ENCODE results near the gene FAM234B.
"Not testable (repeated sequence)": the region's sequence is repeated elsewhere in the genome, so short reads cannot be mapped to it uniquely, and the experiment has no call there.

Gene FAM234B

DNA sequence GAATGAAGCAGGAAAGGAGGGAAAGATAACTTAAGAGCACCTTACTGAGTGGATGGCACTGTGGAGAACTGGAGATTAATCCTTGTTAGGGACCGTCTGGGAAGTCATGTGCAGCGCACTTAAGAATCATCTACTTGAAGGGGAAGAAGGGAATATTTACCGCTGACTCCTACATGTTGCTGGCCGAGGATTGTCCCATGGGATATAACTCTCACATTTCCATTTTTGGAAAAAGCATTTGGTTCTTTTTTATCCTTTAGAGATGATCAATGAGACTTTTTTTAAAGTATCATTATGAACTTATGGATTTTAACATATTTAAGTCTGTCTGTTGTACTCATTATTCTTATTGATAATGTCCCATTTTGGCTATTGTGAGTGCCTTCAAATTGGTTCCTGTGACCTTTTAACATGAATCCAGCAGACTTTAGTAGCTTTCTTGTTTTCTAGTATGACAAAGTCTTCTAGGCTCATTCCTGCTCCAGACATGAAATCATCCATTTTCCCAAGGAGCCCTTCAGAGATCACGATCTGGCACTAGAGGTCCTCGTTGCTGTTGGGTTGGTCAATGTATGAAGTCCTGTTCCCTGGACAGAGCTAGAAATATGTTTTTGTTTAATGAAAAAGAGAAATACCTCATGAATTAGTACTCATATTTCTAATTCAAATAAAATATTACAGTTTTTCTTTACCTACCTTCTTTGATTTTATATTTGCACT, 20.2 kb upstream of the FAM234B start:
- peak; percentile 64 for DNase-seq (ENCODE audit: low read depth)

DNA sequence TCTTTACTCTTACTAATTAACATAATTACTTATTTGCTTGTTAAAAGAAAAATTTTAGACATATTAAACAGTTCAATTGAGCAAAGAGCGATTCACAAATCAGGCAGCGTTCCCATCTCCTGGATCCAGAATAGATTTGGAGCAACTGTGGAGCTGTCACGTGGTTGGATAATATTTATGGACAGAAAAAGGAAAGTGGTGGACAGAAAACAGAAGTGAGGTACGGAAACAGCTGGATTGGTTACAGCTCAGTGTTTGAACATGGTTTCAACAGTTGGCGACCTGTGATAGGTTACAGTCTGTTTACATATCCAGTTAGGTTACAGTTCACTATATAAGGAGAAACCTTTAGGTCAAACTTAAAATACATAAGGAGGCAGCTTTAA, 19.7 kb upstream of the FAM234B start:
- no peak for DNase-seq (ENCODE audit: low read depth)

DNA sequence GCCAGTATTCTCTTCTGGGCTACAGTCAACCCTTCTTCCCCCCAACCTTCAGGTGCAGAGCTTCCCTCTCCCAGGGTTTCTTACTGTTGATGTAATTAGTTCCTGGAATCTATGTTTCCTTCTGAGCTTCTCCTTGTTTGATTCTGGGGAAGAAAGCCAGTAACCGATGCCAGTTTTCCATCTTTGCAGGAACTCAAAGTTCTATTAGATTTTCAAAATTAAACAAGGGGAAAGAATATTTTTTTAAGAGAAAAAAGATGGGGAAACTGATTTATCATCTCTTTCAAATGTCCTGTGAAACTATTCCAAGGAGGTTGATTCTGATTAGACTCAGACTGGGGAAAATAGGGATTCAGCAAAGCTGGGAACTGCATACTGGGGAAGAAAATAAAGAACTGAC, 17.9 kb upstream of the FAM234B start:
- DNase-seq (ENCODE audit: low read depth) = no peak

DNA sequence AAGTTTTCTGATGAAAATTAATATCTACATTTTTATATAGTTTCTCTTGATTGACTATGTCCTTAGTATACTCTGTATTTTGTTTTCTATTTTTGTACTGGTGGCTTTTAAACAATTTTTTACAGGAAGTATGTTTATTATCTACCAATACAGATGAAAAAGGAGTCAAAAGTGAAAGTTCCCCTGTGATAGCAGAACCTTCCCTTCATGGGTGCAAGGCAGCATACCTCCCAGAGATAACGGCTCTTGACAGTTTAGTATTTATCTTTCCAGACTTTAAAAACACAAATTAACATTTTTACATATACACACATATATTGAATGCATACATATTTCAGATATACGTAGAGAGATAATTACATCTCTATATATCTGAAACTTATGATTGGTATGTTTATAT, 17.1 kb upstream of the FAM234B start:
- no peak for DNase-seq (ENCODE audit: low read depth)

DNA sequence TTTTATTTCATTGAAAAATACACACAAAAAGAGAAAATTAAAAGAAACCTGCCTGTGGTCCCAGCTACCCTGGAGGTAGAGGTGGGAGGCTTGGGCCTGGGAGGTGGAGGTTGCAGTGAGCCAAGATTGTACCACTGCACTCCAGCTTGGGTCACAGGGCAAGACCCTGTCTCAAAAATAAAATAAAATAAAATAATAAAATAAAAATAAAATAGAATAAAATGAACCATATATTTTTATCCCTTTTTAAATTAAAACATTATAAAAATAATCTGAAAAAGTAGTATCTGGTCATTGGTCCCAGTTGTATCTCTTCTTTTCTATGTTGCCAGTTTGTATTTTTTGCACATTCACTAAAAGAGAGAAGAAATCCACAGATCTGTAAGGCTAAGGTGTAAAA, 16.7 kb upstream of the FAM234B start:
- no peak for DNase-seq (ENCODE audit: low read depth)

DNA sequence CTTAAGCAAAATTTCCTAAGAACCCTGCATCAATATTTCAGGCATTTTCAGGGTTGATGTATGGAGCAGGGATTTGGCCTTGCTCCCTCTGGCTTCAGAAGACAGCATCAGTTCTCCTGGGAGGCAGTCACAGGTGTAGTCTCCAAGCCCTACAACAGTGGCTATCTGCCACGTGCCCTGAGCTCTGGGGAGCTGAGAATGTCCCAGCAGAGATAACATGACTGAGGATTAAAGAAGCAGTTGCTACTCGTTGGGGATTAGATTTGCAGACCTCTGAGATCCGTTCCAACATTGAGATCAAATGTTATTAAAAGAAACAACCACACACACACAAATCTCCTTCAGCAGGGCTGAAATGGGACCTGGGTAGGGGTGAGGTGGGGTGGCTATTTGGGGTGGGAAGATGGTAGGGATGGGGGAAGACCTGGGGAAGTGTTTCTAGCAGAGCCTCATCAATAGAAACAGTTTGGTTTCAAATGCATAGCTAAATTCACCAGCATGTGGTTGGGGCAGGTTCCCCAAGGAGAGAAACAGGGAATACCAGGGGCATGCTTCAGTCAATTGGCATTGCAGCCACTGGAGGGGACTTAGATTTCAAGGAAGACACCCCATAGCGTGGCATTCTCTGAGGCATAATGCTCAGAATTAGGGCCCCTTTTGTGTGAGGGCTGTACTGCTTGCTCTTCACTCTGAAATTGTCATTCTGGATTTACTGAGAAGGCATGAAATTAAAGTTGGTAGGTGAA, 15.2 kb upstream of the FAM234B start:
- DNase-seq (ENCODE audit: low read depth) = no peak

DNA sequence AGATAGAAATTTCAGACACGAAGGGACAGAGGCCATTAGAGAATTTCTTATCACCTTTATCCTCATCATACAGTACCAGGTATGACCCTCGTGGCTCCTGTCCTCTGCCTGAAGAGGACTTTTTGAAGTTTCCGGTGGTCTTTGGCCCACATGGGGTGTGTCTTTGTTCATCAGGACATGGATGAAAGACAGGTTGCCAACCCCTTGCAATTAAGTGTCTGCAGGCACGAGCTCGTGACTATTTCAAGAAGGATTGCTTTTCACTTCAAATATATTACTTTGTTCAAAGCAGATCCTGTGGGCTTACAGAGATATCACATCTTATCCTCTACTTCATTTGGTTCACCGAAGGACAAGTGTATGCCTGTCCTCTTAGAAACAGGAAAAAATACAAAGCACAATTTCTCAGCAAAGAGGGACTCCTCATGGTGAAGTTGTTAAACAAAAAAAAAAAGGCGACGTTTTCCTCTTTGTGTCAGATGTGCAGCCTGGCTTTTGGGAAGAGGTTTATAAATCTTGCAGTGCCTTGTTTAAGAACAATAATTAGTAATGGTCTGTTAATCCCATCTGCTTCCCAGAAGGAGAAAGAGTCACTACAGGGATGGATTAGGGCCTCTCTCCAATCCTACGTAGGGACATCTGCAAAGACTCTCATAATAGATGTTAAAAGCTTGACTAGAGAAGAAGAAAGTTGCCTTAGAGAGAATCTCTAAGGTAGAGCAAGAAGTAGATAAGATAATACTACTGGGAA, 13.5 kb upstream of the FAM234B start:
- no peak for DNase-seq (ENCODE audit: low read depth)

DNA sequence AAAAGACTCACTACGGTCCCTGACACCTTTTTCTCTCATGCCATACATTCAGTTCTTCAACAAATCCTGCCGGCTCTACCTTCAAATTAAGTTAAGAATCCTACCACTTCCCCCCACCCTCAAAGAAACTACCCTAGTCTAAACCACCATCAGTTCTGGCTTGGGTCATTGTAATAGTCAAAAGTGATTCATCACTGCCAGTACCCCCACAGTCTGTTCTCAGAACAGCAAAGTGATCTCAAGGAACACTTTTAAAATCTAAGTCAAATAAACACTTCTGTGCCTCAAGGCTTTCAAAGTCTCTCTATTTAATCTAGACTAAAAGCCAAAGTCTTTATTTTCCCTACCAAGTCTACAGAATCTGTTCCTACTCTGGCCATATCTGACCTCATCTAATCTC, 12.0 kb upstream of the FAM234B start:
- no peak for DNase-seq (ENCODE audit: low read depth)

DNA sequence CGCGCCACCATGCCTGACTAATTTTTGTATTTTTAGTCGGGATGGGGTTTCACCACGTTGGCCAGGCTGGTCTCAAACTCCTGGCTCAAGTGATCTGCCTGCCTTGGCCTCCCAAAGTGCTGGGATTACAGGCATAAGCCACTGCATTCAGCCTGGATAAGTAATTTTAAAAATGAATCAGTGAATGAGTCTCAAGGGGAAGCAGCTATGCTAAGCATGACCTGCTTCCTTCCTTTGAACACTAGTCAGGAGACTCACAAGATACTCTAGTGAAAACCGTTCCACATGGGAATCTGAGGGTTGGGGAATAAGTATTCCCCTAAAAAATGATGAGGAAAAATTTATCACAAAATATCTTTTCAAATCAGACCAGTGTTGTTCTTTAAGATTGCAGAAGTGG, 10.7 kb upstream of the FAM234B start:
- DNase-seq (ENCODE audit: low read depth) = peak; percentile 64

DNA sequence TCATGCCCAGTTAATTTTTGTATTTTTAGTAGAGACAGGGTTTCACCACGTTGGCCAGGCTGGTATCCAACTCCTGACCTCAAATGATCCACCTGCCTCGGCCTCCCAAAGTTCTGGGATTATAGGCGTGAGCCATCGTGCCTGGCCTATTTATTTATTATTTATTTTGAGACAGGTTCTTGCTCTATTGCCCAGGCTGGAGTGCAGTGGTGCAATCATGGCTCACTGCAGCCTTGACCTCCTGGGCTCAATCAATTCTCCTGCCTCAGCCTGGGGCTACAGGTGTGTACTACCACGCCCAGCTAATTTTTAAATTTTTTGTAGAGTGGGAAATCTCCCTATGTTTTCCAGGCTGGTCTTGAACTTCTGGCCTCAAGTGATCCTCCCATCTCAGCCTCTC, 8.8 kb upstream of the FAM234B start:
- not testable (repeated sequence) for DNase-seq (ENCODE audit: low read depth)

DNA sequence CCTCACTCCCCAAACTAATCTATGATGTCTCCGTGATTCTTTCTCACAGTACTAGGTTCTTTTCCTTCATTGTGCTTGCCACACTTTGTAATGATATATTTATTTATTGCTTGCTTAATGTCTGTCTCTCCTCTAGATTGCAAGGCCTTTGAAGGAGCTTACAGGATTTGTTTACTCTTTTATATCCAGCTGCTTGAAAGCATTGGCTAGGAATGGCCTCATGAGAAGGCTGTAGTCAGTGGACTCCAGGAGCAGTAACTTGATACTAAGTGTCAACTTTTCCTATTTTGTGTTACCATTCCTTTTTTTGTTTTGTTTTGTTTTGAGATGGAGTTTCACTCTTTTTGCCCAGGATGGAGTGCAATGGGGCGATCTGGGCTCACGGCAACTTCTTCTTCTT, 7.3 kb upstream of the FAM234B start:
- no peak for DNase-seq (ENCODE audit: low read depth)

DNA sequence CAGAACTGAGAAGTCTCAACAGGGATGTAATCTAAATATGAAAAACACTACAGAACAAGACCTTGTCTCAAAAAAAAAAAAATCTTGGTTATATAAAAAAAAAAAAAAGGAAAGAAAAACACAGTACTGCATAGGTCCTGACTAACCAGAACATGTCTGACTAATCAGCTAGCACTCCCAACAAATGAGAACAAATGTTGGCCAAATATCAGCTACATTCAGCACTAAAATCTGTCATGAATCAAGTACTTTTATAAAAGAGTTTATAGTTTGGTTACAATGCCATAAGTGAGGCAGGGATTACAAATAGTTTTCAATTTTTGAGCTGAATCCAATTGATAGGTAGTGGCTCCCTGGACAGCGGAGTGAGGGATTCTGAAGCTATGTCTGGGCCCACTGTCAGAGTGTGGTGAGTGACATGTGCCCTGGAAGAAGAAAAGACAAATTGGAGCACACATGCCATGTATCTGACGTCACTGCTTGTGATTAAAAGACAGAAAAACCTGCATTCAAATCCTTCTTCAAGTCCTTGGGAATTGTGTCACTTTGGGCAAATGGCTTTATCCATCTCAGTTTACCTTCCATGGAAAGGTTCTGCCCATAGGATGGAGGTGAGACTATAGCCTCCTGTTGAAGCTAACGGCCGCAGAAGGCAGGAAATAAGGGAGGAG, 5.6 kb upstream of the FAM234B start:
- DNase-seq (ENCODE audit: low read depth) = peak; percentile 87

DNA sequence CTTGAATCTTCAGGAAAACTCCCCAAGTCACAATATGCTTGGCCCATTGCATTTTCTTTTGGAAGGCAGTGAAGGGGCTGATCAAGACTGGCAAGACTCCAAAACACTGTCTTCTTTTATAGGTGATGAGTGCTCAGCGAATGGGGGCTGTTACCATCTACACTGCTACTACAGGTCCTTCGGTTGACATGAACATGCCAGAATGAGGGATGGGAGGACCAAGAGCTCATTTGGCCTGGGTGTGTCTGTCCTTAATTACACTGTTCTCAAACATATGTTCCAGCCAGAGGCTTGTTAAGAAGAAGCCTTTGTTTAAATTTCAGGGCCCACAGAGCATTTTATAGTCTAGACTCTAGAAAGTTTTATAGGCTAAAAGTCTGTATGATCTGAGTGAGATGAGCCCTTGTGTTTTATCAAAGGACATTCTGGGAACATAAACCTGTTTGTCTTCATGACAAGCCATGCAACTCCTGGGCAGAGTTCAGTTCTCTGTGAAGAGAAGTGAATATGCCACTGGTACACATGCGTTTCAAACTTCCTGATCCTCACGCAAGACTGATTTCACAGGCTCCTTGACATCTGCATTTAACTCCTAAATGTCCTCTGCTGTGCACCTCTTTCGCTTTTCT, 4.7 kb upstream of the FAM234B start:
- DNase-seq (ENCODE audit: low read depth) = no peak

DNA sequence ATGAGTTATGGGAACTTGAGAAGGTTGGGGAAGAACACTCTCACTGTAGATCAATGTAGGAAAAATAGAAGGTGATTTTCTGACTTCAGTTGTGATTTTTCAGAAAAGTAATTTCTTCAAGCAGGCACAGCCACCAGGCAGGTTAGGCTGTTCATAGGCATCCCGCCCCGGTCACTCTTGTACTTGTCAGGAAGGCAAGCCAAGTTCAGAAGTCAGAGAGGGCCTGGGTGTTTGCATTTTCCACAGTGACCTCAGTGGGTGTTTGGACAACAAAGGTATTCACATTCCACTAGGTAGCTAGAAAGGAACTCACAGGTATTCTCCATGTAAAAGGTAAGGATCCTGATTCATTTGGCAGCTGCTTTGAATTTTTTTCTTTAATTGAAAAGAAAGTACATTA, 3.0 kb upstream of the FAM234B start:
- no peak for DNase-seq (ENCODE audit: low read depth)

DNA sequence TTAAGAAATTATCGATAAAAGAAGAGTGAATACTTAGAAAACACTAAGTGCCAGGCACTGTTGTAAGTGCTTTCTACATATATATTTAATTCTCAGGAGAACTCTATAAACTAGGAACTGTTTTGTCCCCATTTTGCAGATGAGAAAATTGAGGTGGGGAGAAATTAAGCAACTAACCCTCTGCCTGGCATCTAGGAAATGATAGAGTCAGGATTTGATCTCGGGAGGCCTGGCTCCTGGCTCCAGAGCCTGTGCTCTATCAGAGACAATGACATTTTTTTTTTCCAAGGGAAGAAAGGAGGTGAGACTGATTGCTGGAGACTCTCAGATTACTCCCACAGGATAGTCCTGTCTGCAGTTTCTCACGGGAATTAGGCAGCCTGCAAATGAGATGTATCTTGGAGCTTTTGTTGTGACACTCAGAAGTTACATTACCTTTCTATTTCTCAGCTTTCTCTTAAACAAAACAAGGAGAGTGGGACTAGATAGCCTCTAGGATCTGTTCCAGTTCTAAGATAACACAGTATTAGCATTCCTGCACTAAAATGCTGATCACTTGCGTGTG, 1.4 kb upstream of the FAM234B start:
- DNase-seq (ENCODE audit: low read depth) = no peak

DNA sequence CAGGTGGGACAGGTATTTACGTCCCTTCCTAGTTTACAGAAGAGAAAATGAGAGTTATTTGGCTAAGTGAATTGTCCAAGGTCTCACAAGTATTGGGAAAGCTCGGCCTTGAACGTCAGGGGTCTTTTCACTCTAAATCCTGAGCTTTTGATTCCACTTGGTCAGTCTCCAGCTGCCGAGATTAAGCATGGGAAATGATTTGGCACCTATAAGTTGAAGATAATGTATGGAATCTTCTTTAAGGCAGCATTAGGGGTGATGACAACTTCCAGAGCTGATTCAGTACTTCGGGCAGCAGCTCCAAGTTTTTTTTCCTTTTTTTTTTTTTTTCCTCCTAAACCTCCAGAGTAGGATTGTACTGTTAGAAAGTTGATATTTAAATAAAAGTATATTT, 722 bp downstream of the FAM234B start:
- DNase-seq (ENCODE audit: low read depth) = no peak

DNA sequence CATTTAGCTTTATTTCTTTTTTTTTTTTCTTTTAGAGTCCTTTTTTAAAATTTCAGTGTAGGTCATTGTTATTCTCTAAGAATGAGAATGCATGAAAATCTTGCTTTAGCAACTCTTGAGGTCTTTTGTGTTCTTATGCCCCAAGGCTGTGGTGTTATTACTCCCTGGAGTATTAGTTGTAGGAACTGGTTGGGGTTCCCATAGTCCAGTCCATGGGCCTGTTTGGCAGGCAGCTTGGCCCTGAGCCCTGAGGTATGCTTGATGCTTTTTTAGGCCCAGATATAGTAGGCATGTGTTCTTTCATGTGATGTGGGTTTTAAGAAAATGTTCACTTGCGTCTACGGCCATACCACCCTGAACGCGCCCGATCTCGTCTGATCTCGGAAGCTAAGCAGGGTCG, 1.6 kb downstream of the FAM234B start:
- no peak for DNase-seq (ENCODE audit: low read depth)

DNA sequence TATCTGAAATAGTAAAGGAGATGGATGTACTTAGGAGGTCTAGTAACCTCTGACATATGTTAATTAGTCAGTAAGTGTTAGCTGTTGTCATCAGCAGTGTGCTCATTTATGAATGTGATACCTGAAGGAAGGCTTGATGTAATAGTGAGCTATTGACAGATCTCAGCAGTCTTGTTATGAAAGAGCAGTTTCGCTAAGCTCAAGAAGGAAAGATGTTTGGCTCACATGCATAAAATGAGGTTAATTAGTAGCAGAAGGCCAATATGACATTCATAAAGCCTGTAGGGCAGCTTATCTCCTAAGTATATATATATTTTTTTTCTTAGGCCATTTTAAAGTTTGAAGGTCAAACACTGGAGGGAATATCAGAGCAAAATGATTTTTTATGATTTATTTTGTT, 2.8 kb downstream of the FAM234B start:
- no peak for DNase-seq (ENCODE audit: low read depth)

DNA sequence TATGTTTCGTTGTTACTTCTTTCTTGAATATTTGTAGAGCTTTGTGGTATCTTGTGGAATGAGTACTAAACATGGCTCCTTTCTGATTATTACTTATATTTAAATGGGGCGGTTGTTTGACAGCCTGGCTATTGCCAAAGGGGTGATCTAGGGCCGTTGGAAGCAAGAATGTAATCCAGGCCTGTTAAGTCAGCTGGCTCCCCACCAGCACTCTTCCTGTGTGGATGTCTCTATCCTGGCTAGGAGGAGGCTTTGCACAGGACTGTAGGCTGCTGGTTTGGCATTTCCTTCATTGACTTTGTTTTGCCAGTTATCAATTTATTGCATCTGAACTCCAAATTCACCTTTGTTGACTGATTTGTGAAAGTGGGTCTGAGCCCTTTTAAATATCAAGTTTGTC, 5.6 kb downstream of the FAM234B start:
- DNase-seq (ENCODE audit: low read depth) = peak; percentile 24

DNA sequence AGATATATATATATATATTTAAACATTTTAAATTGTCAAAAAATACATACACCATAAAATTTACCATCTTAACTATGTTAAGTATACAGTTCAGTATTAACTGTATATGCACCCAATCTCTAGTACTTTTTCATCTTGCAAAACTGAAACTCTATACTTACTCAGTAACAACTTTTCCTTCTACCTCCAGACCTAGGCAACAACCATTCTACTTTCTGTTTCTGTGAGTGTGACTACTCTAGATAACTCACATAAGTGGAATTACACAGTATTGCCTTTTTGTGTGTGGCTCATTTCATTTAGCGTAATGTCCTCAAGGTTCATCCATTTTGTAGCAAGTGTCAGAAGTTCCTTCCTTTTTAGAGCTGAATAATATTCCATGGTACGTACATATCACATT, 8.2 kb downstream of the FAM234B start:
- no peak for DNase-seq (ENCODE audit: low read depth)

DNA sequence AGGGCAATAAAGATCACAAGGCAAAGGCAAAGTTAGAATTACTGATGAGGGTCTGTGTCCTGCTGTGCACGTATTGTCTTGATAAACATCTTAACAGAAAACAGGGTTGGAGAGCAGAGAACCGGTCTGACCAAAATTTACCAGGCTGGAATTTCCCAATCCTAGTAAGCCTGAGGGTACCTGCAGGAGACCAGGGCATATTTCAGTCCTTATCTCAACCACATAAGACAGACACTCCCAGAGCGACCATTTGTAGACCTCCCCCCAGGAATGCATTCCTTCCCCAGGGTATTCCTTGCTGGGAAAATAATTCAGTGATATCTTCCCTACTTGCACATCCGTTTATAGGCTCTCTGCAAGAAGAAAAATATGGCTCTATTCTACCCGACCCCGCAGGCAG, 9.4 kb downstream of the FAM234B start:
- DNase-seq (ENCODE audit: low read depth) = not testable (repeated sequence)

DNA sequence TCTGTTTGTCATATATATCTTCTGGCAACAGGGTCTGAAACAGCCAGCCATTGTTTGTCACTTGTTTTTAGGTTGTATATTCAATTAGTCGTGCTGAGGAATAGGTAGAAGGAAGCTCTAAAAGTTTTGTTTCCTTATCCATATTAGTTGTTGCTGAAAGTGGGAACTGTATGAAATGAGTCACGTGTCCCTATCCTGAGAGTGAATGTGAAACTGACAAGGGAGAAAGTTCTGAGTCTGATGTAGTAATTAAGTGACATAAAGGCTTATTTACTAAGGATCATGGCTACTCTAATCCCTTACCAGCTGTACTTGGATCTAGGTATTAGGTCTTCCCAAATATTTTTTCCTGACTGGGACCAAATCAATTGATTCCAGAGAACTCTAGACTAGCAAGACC, 16.4 kb downstream of the FAM234B start:
- no peak for DNase-seq (ENCODE audit: low read depth)

All from stromal cell of bone marrow (primary cell).